GM19238 (cell line): ENCODE data around the gene SLC9B1.
"Not testable (repeated sequence)": the region's sequence is repeated elsewhere in the genome, so short reads cannot be mapped to it uniquely, and the experiment has no call there.

Source experiments
- DNase-seq: peaks from one replicate; pipeline ENCODE4 v3.0.0; 2011; ENCODE audit warnings: low spot score; ENCODE audit not compliant: insufficient read length

The SLC9B1 gene

DNA sequence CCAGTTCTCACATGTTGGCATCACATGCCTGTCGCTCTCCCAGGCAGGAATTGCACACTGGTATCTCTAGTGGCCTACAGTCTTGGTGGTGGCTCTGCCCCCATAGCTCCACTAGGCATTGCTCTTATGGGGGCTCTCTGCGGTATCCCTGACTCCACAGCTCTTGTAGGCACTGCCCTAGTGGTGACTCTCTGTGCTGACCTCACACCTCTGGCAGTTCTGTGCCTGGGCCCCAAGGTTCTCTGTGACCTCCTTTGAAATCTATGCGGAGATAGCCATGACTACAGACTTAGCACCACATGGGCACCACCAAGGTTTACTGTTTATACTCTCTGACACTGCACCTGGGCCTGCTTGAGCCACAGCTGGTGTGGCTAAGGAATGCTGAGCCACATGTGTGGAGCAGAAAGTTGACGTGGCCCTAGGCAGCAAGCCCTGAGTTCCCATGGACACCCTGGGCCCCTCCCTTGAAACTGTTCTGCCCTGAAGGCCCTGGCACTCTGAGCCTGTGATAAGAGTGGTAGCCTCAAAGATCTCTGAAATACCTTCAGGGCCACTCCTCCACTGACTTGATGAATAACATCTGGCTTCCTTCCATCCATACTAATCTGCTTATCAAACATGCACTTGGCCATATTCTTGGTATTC is 8.0 kb downstream of the SLC9B1 start:
- no peak for DNase-seq

DNA sequence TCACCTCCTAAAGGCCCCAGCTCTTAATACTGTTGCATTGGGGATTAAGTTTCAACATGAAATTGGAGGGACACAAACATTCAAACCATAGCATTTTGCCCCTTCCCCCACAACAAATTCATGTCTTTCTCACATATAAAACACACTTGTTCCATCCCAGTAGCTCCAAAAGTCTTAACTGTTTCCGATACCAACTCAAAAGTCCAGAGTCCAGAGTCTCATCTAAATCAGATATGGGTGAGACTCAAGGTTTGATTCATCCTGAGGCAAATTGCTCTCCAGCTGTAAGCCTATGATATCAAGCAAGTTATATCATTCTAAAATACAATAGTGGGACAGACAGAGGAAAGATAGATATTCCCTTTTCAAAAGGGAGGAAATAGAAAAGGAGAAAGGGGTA is 8.7 kb downstream of the SLC9B1 start:
- DNase-seq: no peak

DNA sequence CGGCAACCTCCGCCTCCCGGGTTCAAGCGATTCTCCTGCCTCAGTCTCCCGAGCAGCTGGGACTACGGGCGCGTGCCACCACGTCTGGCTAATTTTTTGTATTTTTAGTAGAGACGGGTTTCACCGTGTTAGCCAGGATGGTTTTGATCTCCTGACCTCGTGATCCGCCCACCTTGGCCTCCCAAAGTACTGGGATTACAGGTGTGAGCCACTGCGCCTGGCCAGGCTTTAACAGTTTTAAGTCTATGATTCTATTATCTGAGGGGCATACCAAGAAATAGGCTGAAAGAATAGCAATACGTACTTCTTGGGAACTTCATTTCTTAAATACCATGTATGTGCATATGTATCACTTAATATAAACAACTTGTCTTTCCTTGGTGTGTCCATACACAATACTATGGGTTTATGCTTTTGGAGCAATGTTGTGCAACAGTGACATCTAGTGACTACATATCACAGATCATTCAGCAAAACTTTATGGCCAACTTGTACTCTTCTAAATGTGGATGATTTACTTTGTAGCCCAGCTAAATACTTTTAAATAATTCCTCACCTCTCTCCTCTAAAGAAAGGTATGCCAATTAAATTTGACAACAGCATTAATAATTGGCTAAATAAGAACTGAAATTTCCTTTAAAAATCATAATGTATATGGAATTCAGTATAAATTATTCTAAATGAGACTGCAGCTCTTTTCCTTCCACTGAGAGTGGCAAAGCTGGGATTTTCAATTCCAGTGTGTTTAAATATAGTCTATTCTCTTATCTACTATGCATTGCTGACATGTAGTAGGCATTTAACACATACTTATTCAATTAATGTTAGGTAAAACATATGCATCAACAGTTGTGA is 10.4 kb downstream of the SLC9B1 start:
- no peak for DNase-seq

DNA sequence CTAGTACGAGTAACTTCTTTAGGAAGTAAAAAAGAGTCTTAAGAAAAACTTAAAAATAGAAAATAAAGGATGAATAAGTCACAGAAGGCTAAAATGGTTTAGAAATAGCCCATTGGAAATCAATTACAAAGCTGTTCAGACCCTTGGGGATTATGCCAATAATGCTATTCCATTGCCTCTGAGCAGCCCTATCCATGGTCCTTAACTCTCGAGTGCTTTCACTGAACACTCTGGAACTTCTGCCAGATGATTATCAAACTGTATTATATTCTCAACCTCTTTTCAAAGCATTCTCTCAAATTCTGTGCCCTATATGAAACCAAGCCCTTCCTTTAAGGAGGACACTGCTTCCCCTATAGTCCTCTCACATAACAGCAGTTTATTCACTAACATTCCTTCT is 17.0 kb downstream of the SLC9B1 start:
- no peak for DNase-seq

DNA sequence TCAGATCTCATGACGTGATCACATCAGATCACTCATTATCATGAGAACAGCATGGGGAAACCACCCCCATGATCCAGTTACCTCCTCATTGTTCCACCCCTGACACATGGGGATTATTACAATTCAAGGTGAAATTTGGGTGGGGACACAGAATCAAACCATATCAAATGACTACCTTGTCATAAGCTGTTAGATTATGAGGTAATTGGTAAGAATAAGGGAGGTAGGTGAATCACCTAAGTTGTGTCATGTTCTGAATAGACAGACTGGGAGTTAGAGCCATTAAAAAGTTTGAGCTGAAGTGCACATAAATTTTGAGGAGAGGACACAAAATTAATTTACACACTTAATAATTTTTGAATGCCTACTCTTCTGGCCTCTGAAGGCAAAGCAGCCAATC is 24.7 kb downstream of the SLC9B1 start:
- no peak for DNase-seq

DNA sequence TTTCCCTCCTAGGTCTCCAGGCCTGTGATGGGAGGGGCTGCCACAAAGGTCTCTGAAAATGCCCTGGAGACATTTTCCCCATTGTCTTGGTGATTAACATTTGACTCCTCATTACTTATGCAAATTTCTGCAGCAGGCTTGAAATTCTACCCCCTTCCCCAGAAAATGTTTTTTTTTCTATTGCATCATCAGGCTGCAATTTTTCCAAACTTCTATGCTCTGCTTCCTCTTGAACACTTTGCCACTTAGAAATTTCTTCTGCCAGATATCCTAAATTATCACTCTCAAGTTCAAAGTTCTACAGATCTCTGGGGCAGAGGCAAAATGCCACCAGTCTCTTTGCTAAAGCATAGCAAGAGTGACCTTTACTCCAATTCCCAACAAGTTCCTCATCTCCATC is 25.5 kb downstream of the SLC9B1 start:
- not testable (repeated sequence) for DNase-seq

DNA sequence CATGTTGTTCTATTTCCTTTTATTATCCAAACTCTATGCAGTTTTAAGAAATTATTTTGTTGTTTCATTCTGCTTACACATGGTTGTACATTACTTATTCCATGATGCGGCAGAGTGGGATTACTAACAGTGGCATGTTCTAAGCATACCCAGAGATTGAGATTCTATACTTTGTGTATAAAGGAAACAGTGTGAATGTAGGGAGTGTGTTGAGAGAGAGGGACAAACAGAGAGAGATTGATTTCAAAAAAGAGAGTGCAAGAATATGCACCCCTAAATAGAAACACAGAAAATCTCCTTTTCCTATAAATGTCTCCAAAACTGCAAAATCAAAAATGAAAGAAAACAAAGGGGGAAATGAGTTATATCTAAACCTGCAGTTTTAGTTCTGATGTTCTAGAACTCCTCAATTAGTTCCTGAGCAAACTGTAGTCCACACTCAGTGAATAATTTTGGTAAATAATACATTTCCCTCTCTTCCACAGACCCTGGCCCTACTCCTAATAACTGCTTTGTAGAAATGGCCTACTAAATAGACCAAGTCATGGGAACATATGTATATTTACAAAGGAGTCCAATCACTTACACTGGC is 31.0 kb downstream of the SLC9B1 start:
- DNase-seq: no peak

DNA sequence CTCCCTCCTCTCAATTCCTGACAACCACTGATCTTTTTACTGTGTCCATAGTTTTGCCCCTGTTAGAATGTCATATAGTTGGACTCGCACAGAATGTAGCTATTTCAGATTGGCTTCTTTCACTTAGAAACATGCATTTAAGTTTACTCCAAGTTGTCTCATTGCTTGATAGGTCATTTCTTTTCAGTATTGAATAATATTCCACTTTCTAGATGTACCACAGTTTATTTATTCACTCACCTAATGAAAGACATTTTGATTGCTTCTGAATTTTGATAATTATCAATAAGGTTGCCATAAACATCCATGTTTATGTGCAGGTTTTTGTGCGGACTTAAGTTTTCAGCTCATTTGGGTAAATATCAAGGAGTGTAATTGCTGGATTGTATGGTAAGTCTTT is 38.5 kb downstream of the SLC9B1 start:
- DNase-seq: no peak

DNA sequence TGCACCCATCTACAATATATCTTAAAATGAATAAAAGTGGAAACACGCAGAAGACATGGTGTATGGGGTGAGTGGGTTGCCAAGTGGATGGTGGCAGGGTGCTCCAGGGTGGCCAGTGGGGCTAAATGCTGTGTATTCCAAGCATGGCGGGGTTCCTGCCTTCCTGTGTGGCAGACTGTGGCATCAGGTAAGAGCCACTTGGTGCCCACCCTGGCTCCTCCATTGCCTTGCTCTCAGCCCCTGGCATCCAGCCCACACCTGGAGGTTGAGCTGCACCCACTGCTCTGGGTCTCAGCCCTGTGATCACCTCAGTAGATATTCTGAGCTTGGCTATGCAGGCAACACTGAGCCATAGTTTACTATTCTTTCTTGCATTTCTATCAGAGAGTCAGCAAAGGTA is 57.7 kb downstream of the SLC9B1 start:
- DNase-seq: not testable (repeated sequence)

DNA sequence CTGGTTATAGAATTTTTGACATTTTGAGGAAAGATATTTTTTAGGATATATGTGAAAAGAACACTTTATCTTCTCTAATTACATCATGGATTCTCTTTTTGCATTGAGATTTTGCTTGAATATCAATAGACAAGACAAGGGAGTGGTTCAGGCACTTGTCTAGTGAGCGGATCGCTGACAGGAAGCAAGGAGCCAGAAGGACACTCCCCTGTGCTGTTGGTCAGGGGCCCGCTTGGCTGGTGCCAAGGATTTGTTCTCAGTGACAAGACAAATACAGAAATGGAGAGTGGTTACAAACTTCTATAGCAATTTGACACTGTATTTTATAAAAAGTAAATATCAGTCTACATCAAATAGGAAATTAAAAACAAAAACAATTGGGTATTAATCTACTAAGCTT is 60.0 kb downstream of the SLC9B1 start:
- DNase-seq: no peak

DNA sequence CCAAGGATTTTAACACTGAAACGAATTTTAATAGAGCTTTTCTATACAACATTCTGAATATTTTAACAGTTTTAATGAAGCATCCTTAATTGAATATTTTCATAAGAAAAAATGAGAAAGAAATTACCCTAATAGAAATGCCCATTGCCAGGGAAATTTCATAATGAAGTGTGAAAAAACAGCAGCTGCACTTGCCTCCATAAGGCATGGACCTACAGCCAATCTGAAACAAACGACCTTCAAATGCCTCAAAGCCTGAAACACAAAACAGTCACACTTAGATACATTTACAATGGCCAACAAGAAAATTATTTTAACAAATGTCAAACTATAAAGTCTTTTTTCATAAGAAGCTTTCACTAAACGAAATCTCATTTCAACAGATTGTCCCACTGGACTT is 74.4 kb downstream of the SLC9B1 start:
- DNase-seq: no peak

DNA sequence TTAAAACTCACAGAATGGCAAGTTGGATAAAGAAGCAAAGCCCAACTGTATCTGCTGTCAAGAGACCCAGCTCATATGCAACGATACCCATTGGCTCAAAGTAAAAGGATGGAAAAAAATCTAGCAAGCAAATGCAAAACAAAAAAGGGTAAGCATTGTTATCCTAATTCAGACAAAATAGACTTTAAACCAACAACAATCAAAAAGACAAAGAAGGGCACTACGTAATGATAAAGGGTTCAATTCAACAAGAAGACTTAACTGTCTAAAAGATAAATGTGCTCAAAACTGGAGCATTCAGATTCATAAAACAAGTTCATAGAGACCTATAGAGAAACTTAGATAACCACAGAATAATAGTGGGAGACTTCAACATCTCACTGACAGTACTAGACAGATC is 81.4 kb downstream of the SLC9B1 start:
- DNase-seq: not testable (repeated sequence)

DNA sequence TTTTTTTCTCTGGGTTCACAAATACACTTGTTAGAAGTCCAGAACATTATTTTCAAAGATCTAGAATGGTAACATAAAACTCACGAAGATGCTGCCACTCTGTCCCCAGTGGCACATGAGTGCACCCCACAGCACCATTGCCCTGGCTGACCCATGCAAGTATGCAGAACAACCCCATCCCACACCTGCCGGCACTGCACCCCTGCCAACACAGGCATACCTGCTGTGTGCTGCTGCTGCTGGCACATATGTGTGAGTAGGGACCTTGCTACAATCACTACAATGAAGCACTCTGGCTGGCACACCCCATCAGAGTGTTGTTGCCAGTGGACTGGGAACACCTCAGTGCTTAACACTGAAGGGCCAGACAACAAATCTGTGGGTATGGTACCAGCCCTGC is 83.8 kb downstream of the SLC9B1 start:
- DNase-seq: no peak

DNA sequence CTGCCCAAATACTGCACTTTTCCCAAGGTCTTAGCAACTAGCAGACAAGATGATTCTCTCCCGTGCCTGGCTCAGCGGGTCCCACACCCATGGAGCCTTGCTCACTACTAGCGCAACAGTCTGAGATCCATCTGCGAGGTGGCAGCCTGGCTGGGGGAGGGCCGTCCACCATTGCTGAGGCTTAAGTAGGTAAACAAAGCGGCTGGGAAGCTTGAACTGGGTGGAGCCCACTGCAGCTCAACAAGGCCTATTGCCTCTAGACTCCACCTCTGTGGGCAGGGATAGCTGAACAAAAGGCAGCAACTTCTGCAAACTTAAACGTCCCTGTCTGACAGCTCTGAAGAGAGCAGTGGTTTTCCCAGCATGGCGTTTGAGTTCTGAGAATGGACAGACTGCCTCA is 99.8 kb downstream of the SLC9B1 start:
- DNase-seq: not testable (repeated sequence)

DNA sequence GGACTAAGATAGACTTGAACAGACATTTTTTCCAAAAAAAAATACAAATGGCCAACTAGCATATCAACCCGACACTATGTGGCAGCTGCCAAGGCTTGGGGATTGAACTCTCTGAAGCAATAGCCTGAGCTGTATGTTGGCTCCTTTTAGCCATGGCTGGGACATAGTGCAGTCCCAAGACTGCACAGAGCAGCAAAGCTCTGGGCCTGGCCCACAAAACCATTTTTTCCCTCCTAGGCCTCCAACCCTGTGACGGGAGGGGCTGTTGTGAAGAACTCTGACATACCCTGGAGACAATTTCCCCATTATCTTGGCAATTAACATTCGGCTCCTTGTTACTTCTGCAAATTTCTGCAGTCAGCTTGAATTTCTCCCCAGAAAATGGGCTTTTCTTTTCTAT is 100.6 kb downstream of the SLC9B1 start:
- DNase-seq: no peak

DNA sequence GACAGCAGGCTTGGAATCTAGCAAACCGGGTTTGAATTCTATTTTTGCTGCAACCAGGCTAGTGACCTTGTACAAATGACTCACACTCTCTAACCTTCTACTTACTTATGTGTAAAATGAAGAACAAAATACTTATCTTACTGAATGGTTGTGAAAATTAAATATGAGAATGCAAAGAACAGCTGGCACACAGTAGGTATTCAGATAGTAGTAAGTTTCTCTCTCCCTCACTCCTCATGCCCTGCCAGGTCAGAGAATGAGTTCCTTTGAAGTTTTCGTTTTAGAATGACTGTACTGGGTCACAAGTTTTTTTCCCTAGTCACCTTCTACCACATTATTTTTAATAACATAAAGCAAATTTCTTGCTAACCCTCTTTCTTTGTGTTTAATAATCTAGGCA is 117.7 kb downstream of the SLC9B1 start:
- DNase-seq: no peak

DNA sequence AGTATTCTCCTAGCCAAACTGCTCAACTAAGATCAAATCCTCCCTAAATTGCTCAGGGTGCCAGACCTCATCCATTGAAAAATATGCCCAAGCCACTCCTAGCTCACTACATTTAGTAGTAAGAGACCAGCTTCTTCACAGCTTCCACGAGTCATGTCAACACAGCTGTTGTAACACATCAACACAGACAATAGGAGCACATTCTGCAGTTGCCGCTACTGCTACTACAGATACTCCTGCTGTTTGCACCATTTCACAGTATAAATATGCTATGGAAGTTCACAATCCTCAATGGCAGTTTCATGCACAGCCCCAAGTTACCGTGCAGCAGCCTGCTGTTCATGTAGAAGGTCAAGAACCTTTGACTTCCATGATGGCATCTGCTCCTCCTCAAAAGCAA is 121.9 kb downstream of the SLC9B1 start:
- DNase-seq: not testable (repeated sequence)

DNA sequence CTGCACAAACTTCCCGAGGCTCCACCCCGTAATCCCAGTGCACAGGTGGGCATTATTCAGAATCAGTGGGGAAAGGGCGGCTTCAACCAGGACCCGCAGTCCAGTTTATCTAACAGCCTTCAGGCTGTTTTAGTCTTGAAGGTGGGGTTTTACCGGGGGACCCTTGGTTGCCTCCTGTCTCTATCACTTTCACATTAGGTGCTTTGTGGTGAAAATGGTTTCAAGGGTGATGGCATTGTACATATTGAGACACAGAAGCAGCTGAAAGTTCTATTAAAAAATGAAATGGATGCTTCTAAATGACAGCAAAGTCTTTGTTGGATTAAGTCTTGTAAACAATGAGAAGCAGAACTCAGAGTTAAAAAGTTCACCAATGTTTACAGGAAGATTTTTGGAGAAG is 123.0 kb downstream of the SLC9B1 start:
- DNase-seq: peak; percentile 7

DNA sequence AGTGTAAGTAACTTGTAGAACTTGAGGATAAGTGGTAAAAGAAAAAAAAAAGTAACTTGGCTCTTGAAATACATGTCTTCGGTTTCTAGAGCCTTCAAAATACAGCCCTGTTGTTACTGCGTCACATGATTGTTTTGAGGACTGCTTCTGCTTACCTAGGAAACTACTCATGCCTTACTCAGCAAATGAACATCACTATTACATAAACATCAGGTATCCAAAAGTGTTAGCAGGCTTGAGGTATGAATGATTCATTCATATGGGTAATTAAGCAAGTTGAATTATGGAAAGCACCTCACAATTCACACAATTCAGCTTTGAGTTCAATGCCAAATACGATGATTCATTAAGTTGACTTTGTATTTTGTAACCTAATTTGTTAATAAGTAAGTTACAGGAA is 129.6 kb downstream of the SLC9B1 start:
- DNase-seq: not testable (repeated sequence)

DNA sequence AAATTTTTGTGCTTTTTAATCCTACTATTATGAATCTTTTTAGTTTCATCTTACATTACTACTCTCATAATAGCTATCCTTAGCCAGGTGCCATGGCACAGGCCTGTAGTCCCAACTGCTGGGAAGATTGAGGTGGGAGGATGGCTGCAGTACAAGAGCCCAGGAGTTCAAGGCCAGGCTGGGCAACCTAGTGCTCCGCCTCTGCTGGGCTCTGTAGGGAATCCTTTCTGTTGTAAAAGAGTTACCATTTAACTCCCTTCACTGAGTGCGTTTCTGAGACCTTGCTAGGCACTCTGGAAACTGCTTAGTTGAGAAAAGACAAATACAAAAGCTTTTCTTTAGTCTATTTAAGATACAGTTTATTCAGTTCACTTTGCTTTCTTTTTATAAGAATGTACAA is 130.9 kb downstream of the SLC9B1 start:
- not testable (repeated sequence) for DNase-seq

DNA sequence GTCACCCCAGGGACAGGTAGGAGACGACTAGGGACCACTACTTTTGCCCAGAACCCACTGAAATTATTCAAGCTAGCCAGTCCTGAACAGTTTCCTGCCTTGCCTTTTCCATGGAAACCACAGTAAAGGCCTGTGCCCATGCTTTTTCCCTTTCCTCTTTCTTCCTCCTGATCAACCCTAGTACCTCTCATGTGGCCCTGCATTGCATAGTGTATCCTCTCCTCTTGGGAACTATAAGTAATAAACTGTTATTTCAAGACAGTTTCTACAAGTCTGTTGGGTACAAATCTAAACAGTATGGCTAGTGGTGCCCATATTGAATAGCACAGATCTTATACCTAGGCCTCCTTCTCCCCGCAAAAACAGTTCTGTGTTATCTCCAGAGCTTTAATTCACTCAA is 136.2 kb downstream of the SLC9B1 start:
- DNase-seq: no peak

DNA sequence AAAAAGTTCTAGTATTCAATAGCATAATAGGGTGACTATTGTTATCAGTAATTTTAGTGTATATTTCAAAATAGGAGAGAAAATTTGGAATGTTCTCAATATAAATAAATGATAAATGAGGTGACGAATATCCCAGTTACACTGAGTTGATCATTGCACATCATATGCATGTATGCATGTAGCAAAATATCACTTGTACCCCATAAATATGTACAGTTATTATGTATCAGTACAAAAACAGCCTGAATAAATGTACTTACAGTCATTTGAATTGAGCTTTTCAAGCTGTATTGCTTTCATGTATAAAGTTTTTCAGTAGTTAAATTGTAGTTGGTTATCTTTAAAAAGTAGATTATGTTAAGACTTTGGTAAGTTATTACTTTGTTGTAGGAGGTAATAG is 138.2 kb downstream of the SLC9B1 start:
- no peak for DNase-seq

DNA sequence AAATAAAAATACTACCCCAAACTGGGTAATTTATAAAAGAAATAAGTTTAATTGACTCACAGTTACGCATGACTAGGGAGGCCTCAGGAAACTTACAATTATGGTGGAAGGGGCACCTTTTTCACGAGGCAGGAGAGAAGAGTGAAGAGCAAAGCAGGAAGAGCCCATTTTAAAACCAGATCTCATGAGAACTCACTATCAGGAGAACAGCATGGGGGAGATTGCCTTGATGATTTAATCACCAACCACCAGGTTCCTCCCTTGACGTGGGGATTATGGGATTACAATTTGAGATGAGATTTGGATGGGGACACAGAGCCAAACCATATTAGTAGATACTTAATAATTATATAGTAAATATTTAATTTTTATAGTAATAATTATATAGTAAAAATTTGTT is 140.6 kb downstream of the SLC9B1 start:
- no peak for DNase-seq
